LoVo (cell line): ENCODE measurements around the gene SLC2A2.
"Not testable (repeated sequence)": the region's sequence is repeated elsewhere in the genome, so short reads cannot be mapped to it uniquely, and the experiment has no call there.

Experiments
- DNase-seq: peaks from one replicate; pipeline ENCODE4 v3.0.0-alpha.2; 2016; ENCODE audit warnings: low spot score

Gene SLC2A2

DNA sequence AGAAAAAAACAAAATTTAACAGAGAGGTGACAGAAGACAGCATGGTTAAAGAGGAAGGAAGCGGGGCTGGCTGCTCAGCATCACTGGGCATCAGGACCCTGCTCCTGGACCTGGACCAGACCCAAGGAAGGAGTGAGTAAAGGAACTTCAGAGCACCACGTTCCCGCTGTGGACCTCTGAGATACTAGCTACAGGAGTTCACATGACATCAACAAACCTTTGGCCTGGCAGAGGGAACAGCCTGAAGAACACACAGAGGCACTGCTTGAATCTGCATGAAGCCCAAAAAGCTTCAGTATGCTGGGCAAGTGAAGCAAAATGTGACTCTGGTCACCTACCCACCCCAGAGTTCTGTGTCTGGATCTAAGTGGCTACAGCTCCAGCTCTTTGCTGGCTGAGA, 38.1 kb downstream of the SLC2A2 start:
- DNase-seq = no peak

DNA sequence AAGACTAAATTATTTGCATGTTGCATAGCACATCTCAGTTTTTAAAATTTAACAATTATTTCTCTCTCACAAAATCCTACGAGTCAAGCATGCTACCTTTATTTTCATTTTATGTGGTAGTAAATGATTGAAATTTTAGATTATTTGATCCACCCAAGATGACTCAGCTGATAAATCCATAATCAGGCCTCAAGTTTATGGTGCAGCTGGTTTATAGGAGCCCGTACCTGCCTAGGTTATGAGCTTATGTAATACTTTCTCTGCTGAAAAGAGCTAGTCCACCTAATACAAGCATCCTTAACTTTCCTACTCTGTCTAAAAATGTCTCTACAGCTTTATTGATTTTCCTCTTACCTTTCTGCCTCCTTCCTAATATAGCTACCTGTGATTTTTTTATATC, 41.2 kb downstream of the SLC2A2 start:
- DNase-seq = peak; percentile 25

DNA sequence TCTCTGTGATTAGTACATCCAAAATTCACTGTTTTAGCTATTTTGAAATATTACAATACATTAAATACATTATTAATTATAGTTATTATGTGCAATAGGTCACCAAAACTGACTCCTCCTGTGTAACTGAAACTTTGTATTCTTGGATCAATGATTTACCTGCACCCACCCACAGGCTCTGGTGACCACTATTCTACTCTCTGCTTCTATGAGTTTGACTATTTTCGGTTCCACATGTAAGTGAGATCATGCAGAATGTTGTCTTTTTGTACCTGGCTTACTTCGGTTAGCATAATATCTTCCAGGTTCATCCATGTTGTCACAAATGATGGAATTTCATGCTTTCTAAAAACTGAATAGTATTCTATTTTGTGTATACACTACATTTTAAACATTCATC, 43.8 kb downstream of the SLC2A2 start:
- no peak for DNase-seq

DNA sequence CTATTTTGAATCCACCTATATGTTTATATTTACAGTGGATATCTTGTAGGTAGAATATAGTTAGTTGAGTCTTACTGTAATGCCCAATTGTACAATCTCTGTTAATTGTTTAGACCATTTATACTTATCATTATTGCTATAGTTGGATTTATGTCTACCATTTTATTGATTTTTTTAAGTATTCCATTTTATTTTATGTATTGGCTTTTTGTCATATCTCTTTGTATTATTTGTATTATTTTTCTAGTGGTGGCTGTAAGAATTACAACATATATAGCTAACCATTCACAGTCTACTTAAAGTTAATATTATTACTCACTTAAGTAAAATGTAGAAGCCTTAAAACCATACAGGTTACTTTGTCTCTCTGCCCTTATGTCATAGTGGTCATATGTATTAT, 46.1 kb downstream of the SLC2A2 start:
- no peak for DNase-seq

DNA sequence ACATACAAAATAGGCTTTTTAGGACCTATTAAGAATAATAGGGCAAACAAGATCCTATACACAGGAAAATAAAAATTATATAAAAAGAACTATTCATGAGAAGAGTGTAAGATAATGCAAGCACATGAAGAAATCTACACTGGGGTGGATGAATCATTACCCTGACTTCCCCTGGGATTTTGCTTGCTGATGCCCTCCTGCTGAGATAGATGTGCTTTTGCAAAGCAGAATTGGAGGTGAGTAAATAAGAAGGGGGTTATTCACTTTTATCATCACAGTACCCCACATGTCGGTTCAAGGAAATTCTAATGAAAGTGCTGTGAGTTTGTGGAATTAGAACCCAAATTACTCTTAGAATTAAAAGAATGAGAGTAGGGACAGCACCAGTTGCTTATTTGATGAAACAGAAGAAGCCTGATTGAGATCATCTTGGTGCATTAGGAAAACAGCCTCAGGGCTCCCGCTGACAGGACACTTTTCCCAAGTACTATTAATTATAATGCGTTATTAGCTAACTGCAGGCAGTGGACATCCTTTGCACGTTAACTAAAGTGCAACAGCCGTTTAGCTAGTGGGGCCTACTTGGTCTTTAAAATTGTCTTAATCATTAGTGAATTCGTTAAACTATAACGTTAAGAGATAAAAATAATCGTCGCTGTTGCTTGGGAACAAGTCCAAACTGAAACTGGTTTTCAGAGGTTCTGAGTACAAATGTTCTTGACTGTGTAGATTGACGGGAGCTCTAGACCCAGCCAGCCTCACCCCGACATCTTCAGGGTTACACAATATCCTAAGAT, 48.4 kb downstream of the SLC2A2 start:
- no peak for DNase-seq

DNA sequence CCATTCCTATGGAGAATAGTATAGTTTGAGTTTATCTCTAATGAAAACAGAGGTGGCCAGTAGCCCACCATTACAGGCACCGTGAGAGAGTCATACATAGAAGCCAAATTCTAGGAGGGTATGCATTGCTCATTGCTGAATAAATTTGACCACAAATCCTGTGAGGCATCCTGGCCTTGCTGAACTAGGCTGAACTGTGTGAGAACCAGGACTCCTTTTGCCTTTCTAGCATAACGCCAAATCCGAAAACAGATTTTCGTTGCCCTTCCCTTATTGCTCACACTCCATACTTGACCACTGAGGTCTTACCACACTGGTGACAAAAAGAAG, 50.4 kb downstream of the SLC2A2 start:
- no peak for DNase-seq

DNA sequence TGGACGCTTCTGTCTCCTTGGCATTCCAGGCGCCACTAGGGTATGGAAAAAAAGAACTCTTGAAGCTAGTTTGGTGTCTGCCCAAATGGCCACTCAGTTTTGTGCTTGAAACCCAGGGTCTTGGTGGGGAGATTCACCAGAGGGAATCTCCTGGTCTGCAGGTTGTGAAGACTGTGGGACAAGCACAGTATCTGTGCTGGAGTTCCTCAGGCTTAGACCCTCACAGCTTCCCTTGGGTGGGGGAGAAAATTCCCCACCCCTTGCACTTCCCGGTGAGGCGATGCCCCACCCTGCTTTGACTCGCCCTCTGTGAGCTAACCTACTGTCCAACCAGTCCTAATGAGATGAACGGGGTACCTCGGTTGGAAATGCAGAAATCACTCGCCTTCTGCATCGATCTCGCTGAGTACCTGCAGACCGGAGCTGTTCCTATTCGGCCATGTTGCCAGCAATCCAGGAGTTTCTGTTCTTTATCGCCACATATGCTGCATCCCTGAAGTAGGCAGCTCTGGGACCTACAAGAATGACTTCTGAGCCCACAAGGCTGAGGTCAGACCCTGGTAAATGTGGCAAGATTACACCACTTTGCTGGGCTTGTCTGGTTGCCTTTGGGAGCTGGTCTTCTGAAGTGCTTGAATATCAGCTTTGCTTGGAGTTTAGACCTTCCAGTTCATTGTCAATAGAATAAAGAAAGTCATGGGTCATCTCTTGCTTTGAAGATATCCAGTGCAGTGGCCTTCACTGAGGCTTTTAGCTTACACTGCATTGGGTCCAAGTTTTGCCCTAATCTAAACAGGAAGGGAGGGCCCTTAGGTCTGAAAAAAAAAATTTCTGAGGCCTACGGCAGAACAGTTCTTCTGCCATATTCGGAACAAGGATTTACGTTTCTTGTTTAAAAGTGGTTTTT, 51.0 kb downstream of the SLC2A2 start:
- no peak for DNase-seq

DNA sequence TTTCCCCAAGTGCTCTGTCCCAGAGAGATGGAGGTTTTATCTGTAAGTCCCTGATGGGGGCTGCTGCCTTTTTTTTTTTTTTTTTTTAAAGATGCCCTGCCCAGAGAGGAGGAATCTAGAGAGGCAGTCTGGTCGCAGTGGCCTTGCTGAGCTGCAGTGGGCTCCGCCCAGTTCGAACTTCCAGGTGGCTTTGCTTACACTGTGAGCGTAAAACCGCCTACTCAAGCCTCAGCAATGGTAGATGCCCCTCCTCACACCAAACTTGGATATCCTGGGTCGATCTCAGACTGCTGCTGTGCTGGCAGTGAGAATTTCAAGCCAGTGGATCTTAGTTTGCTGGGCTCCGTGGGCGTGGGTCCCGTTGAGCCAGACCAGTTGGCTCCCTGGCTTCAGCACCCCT, 51.6 kb downstream of the SLC2A2 start:
- DNase-seq = no peak

DNA sequence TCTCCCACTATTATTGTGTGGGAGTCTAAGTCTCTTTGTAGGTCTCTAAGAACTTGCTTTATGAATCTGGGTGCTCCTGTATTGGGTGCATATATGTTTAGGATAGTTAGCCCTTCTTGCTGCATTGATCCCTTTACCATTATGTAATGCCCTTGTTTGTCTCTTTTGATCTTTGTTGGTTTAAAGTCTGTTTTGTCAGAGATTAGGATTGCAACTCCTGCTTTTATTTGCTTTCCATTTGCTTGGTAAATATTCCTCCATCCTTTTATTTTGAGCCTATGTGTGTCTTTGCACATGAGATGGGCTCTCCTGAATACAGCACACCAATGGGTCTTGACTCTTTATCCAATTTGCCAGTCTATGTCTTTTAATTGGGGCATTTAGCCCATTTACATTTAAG, 53.6 kb downstream of the SLC2A2 start:
- not testable (repeated sequence) for DNase-seq

DNA sequence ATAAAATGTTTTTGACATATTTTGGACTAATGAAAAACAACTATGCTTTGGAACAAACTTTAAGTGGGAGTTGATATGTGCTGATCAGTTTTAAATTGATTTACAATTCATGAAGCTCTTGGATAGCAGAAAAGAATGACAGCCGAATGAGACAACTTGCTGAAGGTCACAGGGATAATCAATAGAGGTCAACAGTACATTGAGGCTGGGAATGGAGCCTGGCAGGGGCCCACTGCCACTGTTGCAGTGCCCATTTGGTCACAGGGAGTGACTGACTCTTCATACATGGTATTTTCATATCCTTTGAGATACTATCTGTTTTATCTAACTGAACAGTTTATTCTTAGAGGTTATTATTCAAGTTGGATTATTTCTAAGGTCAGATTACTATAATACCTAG, 59.4 kb downstream of the SLC2A2 start:
- no peak for DNase-seq

DNA sequence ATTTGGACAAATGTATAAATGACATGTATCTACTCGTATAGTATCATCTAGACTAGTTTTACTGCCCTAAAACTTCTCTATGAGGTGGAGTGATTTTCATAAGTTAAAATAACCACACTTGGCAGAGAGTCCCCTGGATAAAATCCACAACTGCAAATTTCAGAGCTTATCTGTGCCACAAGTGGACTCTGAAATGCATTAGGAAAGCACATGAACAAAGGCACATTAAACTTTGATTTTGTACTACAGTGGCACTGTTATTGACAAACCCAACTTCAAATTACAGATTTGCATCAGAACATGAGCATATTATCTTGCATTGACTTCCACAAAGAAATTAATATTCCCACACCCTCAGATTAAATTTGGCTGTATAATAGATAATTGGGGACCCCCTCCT, 60.0 kb downstream of the SLC2A2 start:
- DNase-seq = no peak

DNA sequence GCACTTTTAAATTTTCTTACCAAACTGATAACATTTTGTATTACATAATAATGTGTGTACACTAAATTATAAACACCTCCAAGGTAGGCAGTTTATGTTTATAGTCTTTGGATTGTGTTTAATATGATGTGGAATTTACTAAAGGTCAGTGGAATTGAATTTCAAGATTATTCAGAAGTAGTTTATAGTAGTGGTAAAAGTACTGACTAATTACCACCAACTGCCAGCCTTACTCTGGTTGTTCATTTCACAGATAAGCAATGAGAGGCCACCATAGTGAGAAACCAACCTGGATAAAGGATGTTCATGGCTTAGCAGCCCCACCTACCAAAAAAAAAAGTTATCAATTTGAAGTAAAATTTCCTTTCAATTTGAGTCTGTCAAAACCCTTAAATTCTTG, 64.1 kb downstream of the SLC2A2 start:
- DNase-seq = no peak

DNA sequence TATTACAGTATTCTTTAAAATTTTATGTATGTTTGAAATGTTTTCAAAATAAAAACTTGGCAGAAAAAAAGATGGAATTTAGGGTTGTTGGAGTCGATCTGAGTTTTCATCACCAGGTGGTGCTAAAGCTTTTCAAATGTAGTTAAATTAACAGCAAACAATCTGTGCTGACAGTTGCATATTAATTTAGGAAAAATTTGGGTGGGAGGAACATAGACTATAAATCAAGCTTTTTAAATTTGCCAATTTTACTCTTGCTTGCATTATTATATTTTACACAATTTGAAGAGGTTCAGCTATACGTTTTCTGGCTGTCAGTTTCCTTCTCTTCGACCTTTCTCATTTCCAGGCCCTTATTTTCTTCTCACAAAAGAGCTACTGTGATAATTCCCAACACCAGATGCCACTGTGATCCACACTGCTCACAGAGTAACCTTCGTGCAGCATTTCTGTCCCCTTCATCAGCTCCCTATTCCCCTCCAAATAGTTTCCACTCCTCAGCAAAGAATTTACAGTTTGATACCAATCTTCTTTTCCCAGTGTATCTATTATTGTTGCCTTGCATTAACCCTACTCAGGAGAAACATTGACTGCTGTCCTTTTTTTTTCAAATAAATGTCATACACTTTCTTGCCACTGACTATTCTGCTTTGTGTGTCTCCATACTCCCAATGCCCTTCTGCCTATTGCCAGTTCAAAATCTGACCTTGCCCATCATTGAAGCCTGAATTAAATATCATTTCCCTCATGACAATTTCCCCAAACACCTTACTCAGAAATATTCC, 64.7 kb downstream of the SLC2A2 start:
- DNase-seq = peak; percentile 38

DNA sequence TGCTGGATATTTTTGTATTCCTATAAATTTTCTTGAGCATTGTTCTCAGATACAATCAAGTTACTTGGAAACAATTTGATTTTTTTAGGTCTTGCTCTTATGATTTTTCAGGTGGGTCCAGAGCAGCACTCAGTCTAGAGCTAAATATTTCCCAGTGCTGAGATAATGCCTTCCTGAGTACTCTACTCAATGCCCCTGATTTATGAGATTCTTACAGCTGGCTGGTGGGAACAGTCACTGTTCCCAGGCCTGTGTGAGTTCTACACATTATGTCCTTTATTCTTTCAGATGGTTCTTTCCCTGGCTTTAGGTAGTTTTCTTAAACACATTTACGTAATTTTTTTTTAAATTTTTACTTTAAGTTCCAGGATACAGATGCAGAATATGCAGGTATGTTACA, 67.1 kb downstream of the SLC2A2 start:
- DNase-seq = no peak

DNA sequence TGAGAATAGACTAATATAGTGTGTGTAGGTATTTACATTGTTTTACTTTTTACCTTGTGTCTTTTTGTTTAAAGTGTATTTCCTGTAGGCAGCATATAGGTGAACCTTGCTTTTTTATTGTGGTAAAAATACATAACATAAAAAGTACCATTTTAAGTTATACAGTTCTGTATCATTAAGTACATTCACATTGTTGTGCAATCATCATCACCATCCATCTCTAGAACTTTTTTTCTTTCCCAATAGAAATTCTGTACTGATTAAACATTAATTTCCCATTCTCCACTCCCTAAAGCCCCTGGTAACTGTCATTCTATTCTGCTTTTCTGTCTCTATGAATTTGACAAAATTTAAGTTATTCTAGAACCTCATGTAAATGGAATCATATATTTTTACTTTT, 69.9 kb downstream of the SLC2A2 start:
- no peak for DNase-seq

DNA sequence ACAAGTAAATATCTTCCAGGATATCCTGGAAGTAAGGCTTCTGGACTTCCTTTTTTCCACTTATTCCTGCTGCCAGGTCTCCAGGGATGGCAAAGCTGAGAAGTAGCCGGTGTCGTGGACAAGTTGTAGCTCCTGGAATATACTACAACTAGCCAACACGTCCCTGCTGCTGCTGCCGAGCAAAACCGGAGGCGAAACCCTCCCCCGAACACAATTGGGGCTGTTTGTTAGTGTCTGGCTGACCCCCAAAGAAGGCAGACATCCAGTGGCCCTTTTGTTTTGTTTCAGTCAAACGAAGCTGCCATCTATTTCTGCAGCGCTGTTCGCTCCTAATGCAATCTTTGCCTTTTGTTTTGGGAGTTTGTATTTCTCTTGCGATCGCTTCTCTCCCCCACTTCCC, 72.8 kb downstream of the SLC2A2 start:
- DNase-seq = no peak

DNA sequence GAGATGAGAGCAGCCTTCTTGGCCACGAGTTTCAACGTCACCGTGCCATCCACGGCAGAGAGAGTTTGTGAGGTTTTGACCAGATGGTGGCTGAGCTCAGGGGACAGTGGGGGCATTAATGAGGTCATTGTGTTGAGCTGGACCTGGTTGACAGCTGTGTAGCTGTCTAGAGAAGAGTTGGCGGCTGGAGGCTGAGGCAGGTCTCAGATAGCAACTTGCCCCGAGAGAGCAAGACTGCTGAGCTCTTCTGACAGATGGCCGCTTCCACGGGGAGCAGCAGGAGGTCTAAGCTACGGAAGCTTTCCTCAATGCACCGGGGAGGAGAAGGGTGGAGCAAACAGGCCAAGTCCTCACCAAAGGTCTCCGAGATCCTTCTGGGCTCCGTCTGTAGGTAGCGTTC, 73.3 kb downstream of the SLC2A2 start:
- DNase-seq = no peak

DNA sequence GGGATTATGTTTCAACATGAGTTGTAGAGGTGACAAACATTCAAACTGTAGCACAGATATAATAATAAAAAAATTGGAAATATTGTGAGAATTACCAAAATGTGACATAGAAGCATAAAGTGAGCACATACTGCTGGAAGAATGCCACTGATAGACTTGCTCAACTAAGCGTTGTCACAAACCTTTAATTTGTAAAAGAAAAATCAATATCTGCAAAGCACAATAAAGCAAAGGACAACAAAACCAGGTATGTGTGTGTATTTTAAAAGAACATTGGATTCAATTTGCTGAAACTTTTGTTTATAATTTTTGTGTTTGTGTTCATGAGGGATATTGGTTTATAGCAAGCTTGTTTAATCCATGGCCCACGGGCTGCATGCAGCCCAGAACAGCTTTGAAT, 77.3 kb downstream of the SLC2A2 start:
- DNase-seq = no peak

DNA sequence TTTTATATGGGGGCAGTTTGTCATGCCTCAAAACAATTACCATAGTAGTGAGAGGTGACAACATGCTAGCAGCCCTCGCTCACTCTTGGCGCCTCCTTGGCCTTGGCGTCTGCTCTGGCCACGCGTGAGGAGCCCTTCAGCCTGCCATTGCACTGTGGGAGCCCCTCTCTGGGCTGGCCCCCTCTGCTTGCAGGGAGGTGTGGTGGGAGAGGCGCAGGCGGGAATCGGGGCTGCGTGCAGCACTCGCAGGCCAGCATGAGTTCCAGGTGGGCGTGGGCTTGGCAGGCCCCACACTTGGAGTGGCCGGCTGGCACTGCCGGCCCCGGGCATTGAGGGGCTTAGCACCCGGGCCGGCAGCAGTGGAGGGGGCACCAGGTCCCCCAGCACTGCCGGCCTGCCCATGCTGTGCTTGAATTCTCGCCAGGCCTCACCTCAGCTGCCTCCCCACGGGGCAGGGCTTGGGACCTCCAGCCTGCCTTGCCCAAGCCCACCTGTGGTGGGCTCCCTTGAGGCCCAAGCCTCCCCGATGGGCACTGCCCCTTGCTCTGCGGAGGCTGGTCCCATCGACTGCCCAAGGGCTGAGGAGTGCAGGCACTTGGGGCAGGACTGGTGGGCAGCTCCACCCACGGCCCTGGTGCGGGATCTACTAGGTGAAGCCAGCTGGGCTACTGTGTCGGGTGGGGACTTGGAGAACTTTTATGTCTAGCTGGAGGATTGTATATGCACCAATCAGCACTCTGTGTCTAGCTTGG, 79.3 kb downstream of the SLC2A2 start:
- no peak for DNase-seq
